Stimulated activated CD4-positive, alpha-beta T cell treated with anti-CD3 and anti-CD28 coated beads, Interleukin-2, amount 100 ng/mL, for 48 hours (primary cell): Measurements from ENCODE around the gene PDE5A.
"Not testable (repeated sequence)": the region's sequence is repeated elsewhere in the genome, so short reads cannot be mapped to it uniquely, and the experiment has no call there.

Experiments used
- DNase-seq, 2 donors: peaks; one replicate each; pipeline ENCODE4 v3.0.0-alpha.2; 2020

PDE5A gene

DNA sequence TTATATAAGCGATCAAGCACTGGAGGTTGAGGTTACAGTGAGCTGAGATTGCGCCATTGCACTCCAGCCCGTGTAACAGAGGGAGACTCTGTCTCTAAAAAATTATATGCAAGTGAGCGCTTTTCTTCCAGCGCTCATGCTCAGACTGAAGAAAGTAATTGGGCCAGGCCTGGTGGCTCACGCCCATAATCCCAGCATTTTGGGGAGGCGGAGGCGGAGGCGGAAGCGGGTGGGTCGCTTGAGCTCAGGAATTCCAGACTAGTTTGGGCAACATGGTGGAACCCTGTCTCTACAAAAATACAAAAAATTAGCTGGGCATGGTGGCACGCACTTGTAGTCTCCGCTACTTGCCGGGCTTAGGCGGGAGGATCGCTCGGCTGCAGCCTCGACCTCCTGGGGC, 172.9 kb downstream of the PDE5A start:
- not testable (repeated sequence) for DNase-seq

DNA sequence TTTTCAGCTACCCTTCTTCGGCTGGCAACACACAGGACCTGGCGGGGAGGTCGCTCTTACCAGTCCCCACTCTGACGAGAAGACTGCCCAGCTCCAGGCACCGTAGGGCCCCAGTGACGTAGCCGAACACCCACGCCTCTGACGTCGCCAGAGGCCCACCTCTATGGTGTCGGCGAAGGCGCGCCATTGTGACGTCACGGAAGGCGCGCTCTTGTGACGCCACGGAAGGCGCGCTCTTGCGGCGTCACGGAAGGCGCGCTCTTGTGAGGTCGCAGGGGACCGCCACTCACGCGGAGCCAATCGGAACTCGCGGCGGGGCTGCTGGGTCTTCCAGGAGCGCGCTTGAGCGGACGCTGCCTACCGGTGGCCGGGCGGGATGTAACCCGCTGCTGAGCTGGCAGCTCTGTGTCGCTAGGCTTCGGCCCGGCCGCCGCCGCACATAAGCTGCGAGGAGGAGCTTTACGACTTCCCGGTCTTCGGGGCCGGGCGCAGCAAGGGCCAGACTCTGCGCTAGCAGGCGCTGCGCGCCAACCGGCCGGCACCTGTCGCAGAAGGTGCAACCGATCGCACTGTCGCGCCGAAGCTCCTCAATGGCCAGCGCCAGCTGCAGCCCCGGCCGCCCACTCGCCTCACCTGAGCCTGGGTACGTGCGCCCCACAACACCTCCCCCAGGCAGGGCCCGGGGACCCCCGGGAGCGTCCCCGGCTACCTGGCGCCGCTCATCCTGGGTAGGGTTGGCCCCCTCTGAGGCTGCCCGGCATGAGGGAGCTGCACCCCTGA, 173.9 kb downstream of the PDE5A start:
- DNase-seq: peak; percentile 92 to 99

DNA sequence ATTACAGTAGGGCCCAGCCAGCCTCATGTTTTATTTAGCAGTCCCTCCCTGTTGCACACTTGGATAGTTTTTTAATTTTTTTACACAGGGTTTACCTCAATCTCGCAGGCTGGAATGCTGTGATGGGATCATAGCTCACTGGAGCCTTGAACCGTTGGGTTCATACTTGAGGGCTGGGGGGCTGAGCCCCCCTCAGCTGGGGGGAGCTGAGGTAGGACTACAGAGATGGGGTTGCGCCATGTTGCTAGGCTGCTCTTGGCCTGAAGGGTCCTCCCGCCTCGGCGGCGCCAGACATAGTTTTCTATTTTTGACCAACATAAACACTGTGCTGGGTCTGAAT, 174.5 kb downstream of the PDE5A start:
- not testable (repeated sequence) for DNase-seq

DNA sequence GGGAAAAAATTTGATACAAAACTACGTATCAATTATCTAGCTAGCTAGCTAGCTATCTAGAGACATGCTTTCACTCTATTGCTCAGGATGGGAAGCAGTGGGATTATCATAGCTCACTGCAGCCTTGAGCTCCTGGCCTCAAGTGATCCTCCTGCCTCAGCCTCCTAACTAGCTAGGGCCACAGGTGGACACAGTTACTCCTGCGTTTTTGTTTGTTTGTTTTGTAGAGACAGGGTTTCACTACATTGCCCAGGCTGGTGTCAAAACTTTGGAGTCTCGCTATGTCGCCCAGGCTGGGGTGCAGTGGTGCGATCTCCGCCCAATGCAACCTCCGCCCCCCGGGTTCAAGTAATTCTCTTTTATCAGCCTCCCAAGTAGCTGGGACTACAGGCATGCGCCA, 175.3 kb downstream of the PDE5A start:
- not testable (repeated sequence) for DNase-seq

DNA sequence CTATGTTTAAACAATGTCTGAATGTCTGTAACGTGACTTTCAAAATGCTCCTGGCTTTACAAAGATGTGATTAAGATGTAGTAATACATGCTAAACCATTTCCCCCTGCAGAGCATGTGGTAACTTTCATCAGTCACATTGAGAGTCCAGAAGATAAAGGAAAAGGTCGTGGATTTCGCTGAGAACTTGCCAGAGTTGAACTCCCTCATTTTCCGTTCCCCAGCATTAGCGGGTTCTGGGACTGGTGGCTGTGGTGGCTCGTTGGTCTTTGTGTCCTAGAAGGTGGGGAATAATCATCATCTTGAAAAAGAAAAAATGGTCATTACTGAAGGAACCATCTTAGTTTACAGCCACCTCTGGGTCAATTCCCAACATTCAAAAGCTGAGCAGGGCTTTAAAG, 178.8 kb downstream of the PDE5A start:
- DNase-seq: not testable (repeated sequence)
